Progenitor cell of endocrine pancreas (in vitro differentiated cells): ENCODE measurements around the gene SLC6A6. TPM values are rescaled to one million over a fixed set of nuclear protein-coding genes. Genes with fewer than 3 reads are reported as not detected.

ENCODE experiments used
- DNase-seq: peaks from one replicate; pipeline ENCODE4 v3.0.0; 2021; ENCODE audit warnings: low spot score; ENCODE audit not compliant: unreplicated experiment
- H3K27ac Mint-ChIP-seq: 2 replicates; pipeline ENCODE4 v1.8.0; 2021; ENCODE audit warnings: mild to moderate bottlenecking, moderate library complexity, mixed read lengths
- H3K27me3 Mint-ChIP-seq: 2 replicates; pipeline ENCODE4 v1.8.0; 2021; ENCODE audit warnings: mixed read lengths
- H3K36me3 Mint-ChIP-seq: 2 replicates; pipeline ENCODE4 v1.8.0; 2022; ENCODE audit warnings: mixed read lengths; ENCODE audit not compliant: insufficient read depth
- H3K4me1 Mint-ChIP-seq: 2 replicates; pipeline ENCODE4 v1.8.0; 2021; ENCODE audit warnings: low read depth, mixed read lengths
- H3K4me3 Mint-ChIP-seq: 2 replicates; pipeline ENCODE4 v1.8.0; 2021; ENCODE audit warnings: low read depth, mild to moderate bottlenecking, moderate library complexity, mixed read lengths
- H3K9me3 Mint-ChIP-seq: 2 replicates; pipeline ENCODE4 v1.8.0; 2021; ENCODE audit warnings: low read depth, mixed read lengths
- total RNA-seq: library from RNA; stranded (reverse); gene quantifications from 2 replicates; pipeline ENCODE4 v1.2.1, GENCODE V29; 2021
- TF ChIP-seq, protein P1 (sequence below): fragments of 200-600 bp; sonication (generic); IDR thresholded peaks from one replicate; pipeline ENCODE4 v1.5.0; 2021; ENCODE audit warnings: antibody characterized with exemption, mild to moderate bottlenecking; ENCODE audit not compliant: unreplicated experiment

The SLC6A6 gene
- total RNA-seq, 1 donor from 2014 or later, result 23.8 TPM

DNA sequence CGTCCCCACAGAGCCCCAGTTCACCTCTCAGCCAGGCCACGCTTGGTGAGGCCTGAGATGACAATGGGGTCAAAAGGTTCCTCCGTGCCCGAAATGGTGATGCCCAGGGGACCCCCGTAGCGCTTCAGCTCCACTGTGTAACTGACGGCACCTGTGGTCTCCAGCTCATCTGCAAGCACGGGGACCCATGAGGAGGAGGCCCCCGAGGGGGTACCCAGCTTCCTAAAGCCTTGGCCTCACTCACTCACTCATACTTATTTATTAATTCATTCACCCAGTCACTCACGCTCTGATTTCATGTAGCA is 107.3 kb downstream of the SLC6A6 start:
- Mint-ChIP-seq H3K9me3 (no peaks in the 10 kb centered on the region), H3K27ac (no peak overlapping the region), H3K4me1 (no peaks in the 10 kb centered on the region), H3K27me3 (peaks cover 7% of the 10 kb centered on the region), H3K36me3 (no peaks in the 10 kb centered on the region), H3K4me3 (no peak overlapping the region)
- TF ChIP-seq, protein P1, sequence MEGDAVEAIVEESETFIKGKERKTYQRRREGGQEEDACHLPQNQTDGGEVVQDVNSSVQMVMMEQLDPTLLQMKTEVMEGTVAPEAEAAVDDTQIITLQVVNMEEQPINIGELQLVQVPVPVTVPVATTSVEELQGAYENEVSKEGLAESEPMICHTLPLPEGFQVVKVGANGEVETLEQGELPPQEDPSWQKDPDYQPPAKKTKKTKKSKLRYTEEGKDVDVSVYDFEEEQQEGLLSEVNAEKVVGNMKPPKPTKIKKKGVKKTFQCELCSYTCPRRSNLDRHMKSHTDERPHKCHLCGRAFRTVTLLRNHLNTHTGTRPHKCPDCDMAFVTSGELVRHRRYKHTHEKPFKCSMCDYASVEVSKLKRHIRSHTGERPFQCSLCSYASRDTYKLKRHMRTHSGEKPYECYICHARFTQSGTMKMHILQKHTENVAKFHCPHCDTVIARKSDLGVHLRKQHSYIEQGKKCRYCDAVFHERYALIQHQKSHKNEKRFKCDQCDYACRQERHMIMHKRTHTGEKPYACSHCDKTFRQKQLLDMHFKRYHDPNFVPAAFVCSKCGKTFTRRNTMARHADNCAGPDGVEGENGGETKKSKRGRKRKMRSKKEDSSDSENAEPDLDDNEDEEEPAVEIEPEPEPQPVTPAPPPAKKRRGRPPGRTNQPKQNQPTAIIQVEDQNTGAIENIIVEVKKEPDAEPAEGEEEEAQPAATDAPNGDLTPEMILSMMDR, result no peak
- no peak for DNase-seq

DNA sequence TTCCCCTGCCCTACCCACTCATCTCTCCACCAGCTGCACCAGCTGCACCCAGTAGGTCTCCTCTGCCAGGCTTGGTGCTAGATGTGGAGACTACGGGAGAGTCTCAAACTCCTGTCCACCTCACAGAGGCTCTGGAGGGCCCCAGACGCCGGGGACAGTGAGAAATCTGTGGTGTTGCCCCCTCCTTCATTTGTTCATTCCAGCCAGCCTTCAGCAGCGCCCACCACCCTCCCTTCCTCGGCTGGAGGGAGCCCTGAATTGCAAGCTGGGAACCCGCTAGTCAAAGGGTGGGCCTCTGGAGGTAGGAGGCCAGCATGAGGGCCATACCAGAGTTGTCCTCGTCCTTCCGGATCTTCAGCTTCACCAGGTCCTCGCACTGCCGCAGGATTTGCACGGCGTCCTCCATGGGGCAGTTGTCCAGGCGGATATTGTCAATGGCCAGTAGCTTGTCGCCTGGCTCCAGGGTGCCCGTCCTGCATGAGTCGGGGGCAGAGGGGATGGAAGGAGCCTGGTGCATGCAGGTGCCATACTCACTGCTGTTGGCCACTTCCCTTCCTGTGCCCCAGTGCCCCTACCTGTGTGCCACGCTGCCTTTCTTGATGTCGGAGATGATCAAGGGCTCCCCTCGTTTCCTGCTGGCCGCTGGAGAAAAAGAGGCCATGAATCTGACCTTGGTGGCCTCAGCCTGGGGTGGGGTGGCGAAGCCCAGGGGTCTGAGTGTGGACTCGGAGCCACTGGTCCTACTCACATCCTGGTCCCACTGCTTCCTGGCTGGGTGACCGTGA is 108.6 kb downstream of the SLC6A6 start:
- Mint-ChIP-seq H3K27me3 (peaks cover 7% of the 10 kb centered on the region), H3K4me3 (no peak overlapping the region), H3K4me1 (no peaks in the 10 kb centered on the region), H3K36me3 (no peaks in the 10 kb centered on the region), H3K27ac (no peak overlapping the region), H3K9me3 (no peaks in the 10 kb centered on the region)
- TF ChIP-seq, protein P1, result no peak
- no peak for DNase-seq

DNA sequence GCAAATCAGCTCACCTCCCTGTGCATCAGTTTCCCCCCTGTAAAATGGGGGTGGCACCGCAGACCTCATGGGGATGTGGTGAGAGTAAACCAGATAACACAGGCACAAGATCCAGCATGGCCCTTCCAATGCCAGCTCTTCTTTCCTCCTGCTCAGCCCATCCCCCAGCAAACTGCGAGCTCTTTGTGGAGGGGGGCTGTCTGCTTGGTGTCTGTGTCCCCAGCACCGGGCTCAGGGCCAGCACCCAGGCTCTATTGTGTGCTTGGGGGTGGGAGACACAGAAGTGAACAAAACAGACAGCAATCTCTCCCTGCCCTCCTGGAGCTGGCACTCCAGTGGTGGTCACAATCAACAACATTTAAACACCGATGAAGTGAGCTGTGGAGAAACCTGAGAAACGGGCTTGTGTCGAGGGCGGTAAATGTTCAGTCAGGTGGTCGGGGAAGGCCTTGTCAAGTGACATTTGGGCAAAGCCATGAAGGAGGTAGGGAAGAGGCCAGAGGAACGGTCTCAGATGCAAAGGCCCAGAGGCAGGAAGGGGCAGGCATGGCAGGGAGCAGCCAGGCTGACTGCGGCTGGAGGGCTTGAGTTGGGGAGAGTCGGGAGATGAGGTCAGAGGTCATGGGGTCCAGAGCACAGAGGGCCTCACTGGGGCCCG is 109.3 kb downstream of the SLC6A6 start:
- no peaks in the 10 kb centered on the region for H3K9me3 Mint-ChIP-seq
- TF ChIP-seq, protein P1, result no peak
- H3K4me1 Mint-ChIP-seq, result no peaks in the 10 kb centered on the region
- H3K4me3 Mint-ChIP-seq, result no peak overlapping the region
- DNase-seq, result no peak
- peaks cover 7% of the 10 kb centered on the region for H3K27me3 Mint-ChIP-seq
- H3K36me3 Mint-ChIP-seq, result no peaks in the 10 kb centered on the region
- no peak overlapping the region for H3K27ac Mint-ChIP-seq

DNA sequence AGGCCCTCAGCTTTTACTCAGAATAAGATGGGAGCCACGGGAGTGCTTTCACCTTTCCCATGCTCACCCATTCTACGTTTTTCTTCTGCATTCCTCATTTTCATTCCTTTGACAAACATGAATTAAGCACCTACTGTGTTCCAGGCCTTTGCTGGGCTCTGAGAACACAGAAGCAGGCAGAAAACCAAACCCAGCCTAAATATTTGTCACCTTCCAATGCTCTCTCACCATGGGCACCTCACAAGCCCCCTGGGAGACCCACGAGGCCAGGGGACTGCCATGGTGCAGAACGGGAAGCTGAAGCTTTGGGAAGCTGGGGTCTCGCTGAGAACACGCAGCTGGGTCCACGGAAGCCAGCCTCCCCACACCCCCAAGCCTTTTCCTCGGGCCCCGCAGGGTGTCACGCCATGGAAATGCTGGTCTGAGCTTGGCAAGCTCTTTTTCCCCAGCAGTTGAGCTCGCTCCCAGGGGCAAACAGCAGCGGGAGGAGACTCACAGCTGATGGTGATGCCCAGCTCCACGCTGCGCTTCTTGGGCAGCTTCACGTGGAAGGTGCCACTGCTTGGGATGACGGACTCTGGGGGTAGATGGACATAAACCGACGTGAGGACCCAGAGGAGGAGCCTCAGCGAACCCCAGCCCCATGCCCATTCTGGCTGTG is 110.0 kb downstream of the SLC6A6 start:
- TF ChIP-seq, protein P1, result no peak
- H3K4me3 Mint-ChIP-seq, result no peak overlapping the region
- H3K27ac Mint-ChIP-seq, result no peak overlapping the region
- no peak for DNase-seq
- H3K4me1 Mint-ChIP-seq, result no peaks in the 10 kb centered on the region
- H3K36me3 Mint-ChIP-seq, result no peaks in the 10 kb centered on the region
- peaks cover 7% of the 10 kb centered on the region for H3K27me3 Mint-ChIP-seq
- no peaks in the 10 kb centered on the region for H3K9me3 Mint-ChIP-seq

DNA sequence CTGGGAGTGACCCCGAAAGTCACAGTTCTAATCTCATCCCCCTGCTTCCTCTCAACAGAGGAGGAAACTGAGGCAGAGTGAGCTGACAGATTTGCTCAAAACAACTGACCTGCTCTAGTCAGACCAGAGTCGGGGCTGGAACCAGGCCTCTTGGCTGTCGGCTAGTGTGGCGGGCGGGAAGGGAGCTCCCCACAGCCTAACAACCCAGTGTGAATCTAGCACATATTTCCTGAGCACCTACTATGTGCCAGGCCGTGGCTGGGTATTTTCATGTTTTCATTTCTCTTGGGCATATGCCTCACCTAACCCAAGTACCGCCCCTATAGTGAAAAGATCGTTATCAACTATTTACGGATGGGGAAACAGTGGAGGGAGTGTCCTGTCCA is 110.5 kb downstream of the SLC6A6 start:
- Mint-ChIP-seq H3K27ac (no peak overlapping the region), H3K4me3 (no peak overlapping the region), H3K9me3 (no peaks in the 10 kb centered on the region), H3K36me3 (no peaks in the 10 kb centered on the region), H3K27me3 (peaks cover 7% of the 10 kb centered on the region), H3K4me1 (no peaks in the 10 kb centered on the region)
- TF ChIP-seq, protein P1, result no peak
- no peak for DNase-seq
